MCF 10A (cell line): ENCODE data around the gene S100A7. TPM values are rescaled to one million over a fixed set of nuclear protein-coding genes. Genes with fewer than 3 reads are reported as not detected.
"Not testable (repeated sequence)": the region's sequence is repeated elsewhere in the genome, so short reads cannot be mapped to it uniquely, and the experiment has no call there.

Source experiments
- BruUV-seq: library from RNA; stranded (reverse); fragments of 400-500 nt; replicated peaks from 2 replicates; lab custom pipeline; 2021; lab: Mats Ljungman, UMichigan
- CTCF ChIA-PET: fragments of 300-600 bp; sonication (Branson Sonifier 250); formaldehyde crosslinking; extraction: SDS; loops from one replicate; lab custom pipeline; 2021; ENCODE audit warnings: antibody characterized with exemption, inconsistent platforms; lab: Yijun Ruan, JAX
- POLR2A ChIA-PET: fragments of 300-600, 350-650 bp; sonication (Branson Sonifier 250); formaldehyde crosslinking; extraction: SDS; loops from one replicate; lab custom pipeline; 2020; ENCODE audit warnings: antibody characterized with exemption, inconsistent platforms; lab: Yijun Ruan, JAX
- DNase-seq: peaks from one replicate; pipeline ENCODE4 v3.0.0-alpha.2; 2018; ENCODE audit not compliant: unreplicated experiment
- H3K27ac Mint-ChIP-seq: one replicate; pipeline ENCODE4 v1.8.0; 2022; ENCODE audit warnings: mild to moderate bottlenecking, low read depth, mixed read lengths; ENCODE audit not compliant: unreplicated experiment
- H3K27me3 Mint-ChIP-seq: one replicate; pipeline ENCODE4 v1.8.0; 2022; ENCODE audit warnings: mixed read lengths; ENCODE audit not compliant: insufficient read depth, unreplicated experiment
- H3K36me3 Mint-ChIP-seq: one replicate; pipeline ENCODE4 v1.8.0; 2022; ENCODE audit warnings: mild to moderate bottlenecking, moderate library complexity, mixed read lengths; ENCODE audit not compliant: insufficient read depth, unreplicated experiment
- H3K4me1 Mint-ChIP-seq: one replicate; pipeline ENCODE4 v1.8.0; 2022; ENCODE audit warnings: mixed read lengths; ENCODE audit not compliant: insufficient read depth, unreplicated experiment
- H3K4me3 Mint-ChIP-seq: one replicate; pipeline ENCODE4 v1.8.0; 2022; ENCODE audit warnings: mild to moderate bottlenecking, moderate library complexity, mixed read lengths; ENCODE audit not compliant: unreplicated experiment
- H3K9me3 Mint-ChIP-seq: one replicate; pipeline ENCODE4 v1.8.0; 2022; ENCODE audit warnings: mixed read lengths; ENCODE audit not compliant: unreplicated experiment
- intact Hi-C: fragments of 100-400 bp; cut with micrococcal nuclease; formaldehyde crosslinking; loops from 2 replicates; pipeline ENCODE4 v1.14.1; 2022
- total RNA-seq: library from RNA; stranded (reverse); gene quantifications from 2 replicates; pipeline ENCODE4 v1.2.3, GENCODE V29; 2022
- TF ChIP-seq, protein P1 (sequence below): fragments of 200-600 bp; IDR thresholded peaks from one replicate; pipeline ENCODE4 v1.8.0; 2022; ENCODE audit warnings: antibody characterized with exemption, mild to moderate bottlenecking; ENCODE audit not compliant: unreplicated experiment

Gene S100A7
- total RNA-seq, 1 experiment from 2014 or later, result not detected

- intact Hi-C loops, result loop anchor here (2.0 kb wide), 2 partner anchors 18 to 30 kb away; no protein-coding TSS in a partner anchor
- ChIA-PET CTCF (interaction anchor here (0.5 to 3.7 kb wide), 6 partner anchors 65 to 547 kb away, joined by 3 to 23 read pairs (median 6); partner anchors contain the start of gene S100A9), POLR2A (interaction anchor here (0.7 to 1.1 kb wide), 5 partner anchors 29 to 134 kb away, joined by 3 to 5 read pairs (median 3); partner anchors contain the start of gene S100A9)
- no peaks in the 10 kb centered on the region for H3K36me3 Mint-ChIP-seq
- H3K4me1 Mint-ChIP-seq, result no peaks in the 10 kb centered on the region
- no peak overlapping the region for H3K27ac Mint-ChIP-seq
- no peaks in the 10 kb centered on the region for H3K9me3 Mint-ChIP-seq
- TF ChIP-seq, protein P1, sequence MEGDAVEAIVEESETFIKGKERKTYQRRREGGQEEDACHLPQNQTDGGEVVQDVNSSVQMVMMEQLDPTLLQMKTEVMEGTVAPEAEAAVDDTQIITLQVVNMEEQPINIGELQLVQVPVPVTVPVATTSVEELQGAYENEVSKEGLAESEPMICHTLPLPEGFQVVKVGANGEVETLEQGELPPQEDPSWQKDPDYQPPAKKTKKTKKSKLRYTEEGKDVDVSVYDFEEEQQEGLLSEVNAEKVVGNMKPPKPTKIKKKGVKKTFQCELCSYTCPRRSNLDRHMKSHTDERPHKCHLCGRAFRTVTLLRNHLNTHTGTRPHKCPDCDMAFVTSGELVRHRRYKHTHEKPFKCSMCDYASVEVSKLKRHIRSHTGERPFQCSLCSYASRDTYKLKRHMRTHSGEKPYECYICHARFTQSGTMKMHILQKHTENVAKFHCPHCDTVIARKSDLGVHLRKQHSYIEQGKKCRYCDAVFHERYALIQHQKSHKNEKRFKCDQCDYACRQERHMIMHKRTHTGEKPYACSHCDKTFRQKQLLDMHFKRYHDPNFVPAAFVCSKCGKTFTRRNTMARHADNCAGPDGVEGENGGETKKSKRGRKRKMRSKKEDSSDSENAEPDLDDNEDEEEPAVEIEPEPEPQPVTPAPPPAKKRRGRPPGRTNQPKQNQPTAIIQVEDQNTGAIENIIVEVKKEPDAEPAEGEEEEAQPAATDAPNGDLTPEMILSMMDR, result no peak
- peaks cover 86% of the 10 kb centered on the region for H3K27me3 Mint-ChIP-seq
- DNase-seq, result peak; percentile 84
- H3K4me3 Mint-ChIP-seq, result no peak overlapping the region
- BruUV-seq, result no TSS peak
These were observed 37.9 kb downstream of the S100A7 start for GRCh38 chr1:153422450-153423068.

- Mint-ChIP-seq H3K4me3 (no peak overlapping the region), H3K9me3 (no peaks in the 10 kb centered on the region), H3K27me3 (peaks cover 68% of the 10 kb centered on the region), H3K4me1 (no peaks in the 10 kb centered on the region), H3K36me3 (no peaks in the 10 kb centered on the region), H3K27ac (no peak overlapping the region)
- intact Hi-C loops, result no loop called here
- ChIA-PET CTCF (interaction anchor here (0.7 to 1.3 kb wide), 2 partner anchors 67 to 74 kb away, joined by 4 to 5 read pairs; no protein-coding TSS in a partner anchor), POLR2A (no interaction called here)
- TF ChIP-seq, protein P1, result no peak
- no peak for DNase-seq
- BruUV-seq, result no TSS peak
These were observed 40.1 kb downstream of the S100A7 start for GRCh38 chr1:153420306-153420705.

DNA sequence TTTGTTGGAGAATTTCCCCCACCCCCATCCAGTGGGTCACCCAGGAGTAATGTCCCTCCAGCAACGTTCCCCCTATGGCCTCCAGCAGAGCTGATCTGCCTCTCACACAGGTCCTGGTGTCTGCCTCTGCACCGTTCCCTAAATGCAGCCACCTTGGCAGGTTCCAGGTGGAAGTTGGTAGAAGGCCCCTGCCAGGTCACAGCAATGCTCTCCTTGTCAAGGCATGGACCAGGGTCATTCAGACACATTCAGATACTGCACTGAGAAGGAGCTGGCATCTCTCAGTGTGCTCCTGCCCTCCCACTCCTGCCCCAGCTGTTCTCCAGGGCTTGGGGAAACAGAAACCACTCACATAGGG, 41.0 kb downstream of the S100A7 start:
- H3K27ac Mint-ChIP-seq, H3K4me3 Mint-ChIP-seq, BruUV-seq, DNase-seq, intact Hi-C loops, H3K4me1 Mint-ChIP-seq, H3K36me3 Mint-ChIP-seq, H3K9me3 Mint-ChIP-seq: not testable (repeated sequence)
- ChIA-PET CTCF (interaction anchor here (1.3 kb wide), 1 partner anchor 75 kb away, joined by 5 read pairs; no protein-coding TSS in a partner anchor), POLR2A (interaction anchor here (0.6 kb wide), 1 partner anchor 381 kb away, joined by 3 read pairs; no protein-coding TSS in a partner anchor)
- peaks cover 61% of the 10 kb centered on the region for H3K27me3 Mint-ChIP-seq

DNA sequence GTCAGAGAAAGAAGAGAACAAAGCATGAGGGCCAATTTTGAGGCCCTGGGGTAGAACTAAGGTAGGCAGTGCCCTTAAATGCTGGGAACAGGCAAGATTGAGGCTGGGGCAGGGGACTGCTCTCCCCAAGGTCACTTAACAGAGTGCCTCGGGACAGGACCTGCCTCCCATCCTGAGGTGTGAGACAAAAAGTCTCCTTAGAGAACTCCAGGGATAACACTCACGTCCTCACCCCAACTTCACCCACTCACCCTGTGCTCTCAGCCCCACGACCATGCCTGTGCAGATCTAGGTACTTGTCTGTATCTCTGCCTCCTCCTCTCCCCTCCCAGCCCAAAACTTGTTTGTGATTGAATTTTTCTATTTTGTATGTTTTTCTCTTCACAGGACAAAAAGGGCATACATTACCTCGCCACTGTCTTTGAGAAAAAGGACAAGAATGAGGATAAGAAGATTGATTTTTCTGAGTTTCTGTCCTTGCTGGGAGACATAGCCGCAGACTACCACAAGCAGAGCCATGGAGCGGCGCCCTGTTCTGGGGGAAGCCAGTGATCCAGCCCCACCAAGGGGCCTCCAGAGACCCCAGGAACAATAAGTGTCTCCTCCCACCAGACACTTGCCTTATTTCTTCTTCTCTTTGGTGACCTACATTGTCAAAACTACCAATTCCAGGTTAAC, 41.6 kb downstream of the S100A7 start:
- H3K4me3 Mint-ChIP-seq, BruUV-seq, POLR2A ChIA-PET, H3K27ac Mint-ChIP-seq, intact Hi-C loops, H3K4me1 Mint-ChIP-seq, H3K9me3 Mint-ChIP-seq, H3K36me3 Mint-ChIP-seq, DNase-seq: not testable (repeated sequence)
- CTCF ChIA-PET, result interaction anchor here (1.3 kb wide), 1 partner anchor 76 kb away, joined by 5 read pairs; no protein-coding TSS in a partner anchor
- H3K27me3 Mint-ChIP-seq, result peaks cover 61% of the 10 kb centered on the region
